ENCODE results near the gene PSMB8. TPM values are rescaled to one million over a fixed set of nuclear protein-coding genes. Genes with fewer than 3 reads are reported as not detected.

Gene PSMB8
- polyA plus RNA-seq, 1 donor (not counting 4 experiments of a cell fraction or from before 2014, with no cell fraction given), result 63.4 TPM

DNA sequence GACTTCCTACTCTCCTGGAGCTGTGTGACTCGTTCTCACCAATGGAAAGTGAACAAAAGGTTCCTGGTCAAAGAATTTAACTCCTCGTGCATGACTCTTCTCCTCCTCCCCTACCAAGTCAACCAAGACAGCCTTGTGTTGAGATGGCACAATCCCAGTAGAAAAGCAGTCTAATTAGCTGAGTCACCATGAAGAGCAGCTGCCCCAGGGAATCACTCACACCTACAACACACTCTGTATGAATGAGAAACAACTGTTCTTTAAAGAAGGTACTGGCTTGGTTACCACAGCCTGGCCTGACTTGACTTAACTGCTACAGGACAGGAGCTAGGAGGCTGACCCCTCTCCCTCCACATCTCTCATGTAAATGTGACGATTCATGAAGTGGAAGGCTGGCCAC, 24.1 kb downstream of the PSMB8 start:
- dilution Hi-C loops (cut with MboI; ENCODE audit: extremely low pct_ligation_motif_present, low sequenced_read_pairs), result no loop called here
- Histone ChIP-seq H3K9me1 (ENCODE audit: control insufficient read depth, extremely low read depth, insufficient read depth, low read length) (no peaks in the 10 kb centered on the region), H3K27ac (ENCODE audit: control insufficient read depth, insufficient read depth, low read length) (peak overlapping the region; percentile 57), H3K4me2 (ENCODE audit: control insufficient read depth, extremely low read depth, insufficient read depth, low read depth, low read length) (peak overlapping the region; percentile 49), H4K20me1 (ENCODE audit: control insufficient read depth, extremely low read depth, insufficient read depth, low read length) (no peaks in the 10 kb centered on the region), H2AFZ (ENCODE audit: control insufficient read depth, low read length) (no peak overlapping the region), H3K27me3 (ENCODE audit: control insufficient read depth, extremely low read depth, insufficient read depth, low read length) (no peaks in the 10 kb centered on the region), H3K4me1 (ENCODE audit: control insufficient read depth, extremely low read depth, insufficient read depth, low read length) (peaks cover 33% of the 10 kb centered on the region), H3K9me3 (ENCODE audit: control insufficient read depth, low read depth, low read length) (no peaks in the 10 kb centered on the region), H3K9ac (ENCODE audit: control insufficient read depth, extremely low read depth, insufficient read depth, low read length) (no peak overlapping the region), H3K79me2 (ENCODE audit: control insufficient read depth, insufficient read depth, low read length) (no peaks in the 10 kb centered on the region), H3K36me3 (ENCODE audit: control insufficient read depth in 2 of 2, extremely low read depth in 1 of 2, insufficient read depth in 2 of 2, low read length in 2 of 2) (no peaks in the 10 kb centered on the region), H3K4me3 (ENCODE audit: control insufficient read depth in 2 of 3, extremely low read depth in 1 of 3, insufficient read depth in 2 of 3, low read depth in 1 of 3, low read length in 3 of 3) (no peak overlapping the region)
- TF ChIP-seq EZH2 (IDR thresholded peaks at IDR 0.05; ENCODE audit: low read length), result no peak
- TF ChIP-seq, protein P1, sequence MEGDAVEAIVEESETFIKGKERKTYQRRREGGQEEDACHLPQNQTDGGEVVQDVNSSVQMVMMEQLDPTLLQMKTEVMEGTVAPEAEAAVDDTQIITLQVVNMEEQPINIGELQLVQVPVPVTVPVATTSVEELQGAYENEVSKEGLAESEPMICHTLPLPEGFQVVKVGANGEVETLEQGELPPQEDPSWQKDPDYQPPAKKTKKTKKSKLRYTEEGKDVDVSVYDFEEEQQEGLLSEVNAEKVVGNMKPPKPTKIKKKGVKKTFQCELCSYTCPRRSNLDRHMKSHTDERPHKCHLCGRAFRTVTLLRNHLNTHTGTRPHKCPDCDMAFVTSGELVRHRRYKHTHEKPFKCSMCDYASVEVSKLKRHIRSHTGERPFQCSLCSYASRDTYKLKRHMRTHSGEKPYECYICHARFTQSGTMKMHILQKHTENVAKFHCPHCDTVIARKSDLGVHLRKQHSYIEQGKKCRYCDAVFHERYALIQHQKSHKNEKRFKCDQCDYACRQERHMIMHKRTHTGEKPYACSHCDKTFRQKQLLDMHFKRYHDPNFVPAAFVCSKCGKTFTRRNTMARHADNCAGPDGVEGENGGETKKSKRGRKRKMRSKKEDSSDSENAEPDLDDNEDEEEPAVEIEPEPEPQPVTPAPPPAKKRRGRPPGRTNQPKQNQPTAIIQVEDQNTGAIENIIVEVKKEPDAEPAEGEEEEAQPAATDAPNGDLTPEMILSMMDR (optimal IDR thresholded peaks at IDR 0.05 in 1 of 3, IDR thresholded peaks at IDR 0.05 in 1 of 3, conservative IDR thresholded peaks at IDR 0.05 in 1 of 3; ENCODE audit: extremely low read depth in 1 of 3, insufficient read depth in 2 of 3, low read length in 3 of 3), result no peak
- DNase-seq (ENCODE audit: low read depth, low spot score) (no peak), FAIRE-seq (peak; percentile 99)

DNA sequence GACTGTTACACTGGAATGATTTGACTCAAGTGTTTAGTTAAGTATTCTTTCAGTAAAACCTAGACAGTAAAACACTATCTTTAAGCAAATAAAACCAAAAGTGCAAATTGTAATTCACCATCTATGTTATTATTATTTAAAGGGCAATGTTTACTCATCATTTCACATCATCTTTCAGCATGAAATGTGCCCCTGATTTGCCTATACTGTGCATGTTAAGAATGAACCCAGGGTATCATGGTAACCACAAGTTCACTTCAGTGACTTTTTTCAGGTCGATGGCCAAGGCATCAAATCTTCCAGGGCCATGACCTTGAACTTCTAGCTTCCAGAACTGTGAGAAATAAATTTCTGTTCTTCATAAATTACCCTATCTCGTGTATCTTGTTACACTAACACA, 25.0 kb downstream of the PSMB8 start:
- Histone ChIP-seq H3K4me3 (ENCODE audit: control insufficient read depth in 2 of 3, extremely low read depth in 1 of 3, insufficient read depth in 2 of 3, low read depth in 1 of 3, low read length in 3 of 3) (no peak overlapping the region), H3K9me1 (ENCODE audit: control insufficient read depth, extremely low read depth, insufficient read depth, low read length) (no peaks in the 10 kb centered on the region), H3K9ac (ENCODE audit: control insufficient read depth, extremely low read depth, insufficient read depth, low read length) (no peak overlapping the region), H3K4me1 (ENCODE audit: control insufficient read depth, extremely low read depth, insufficient read depth, low read length) (peaks cover 41% of the 10 kb centered on the region), H3K27me3 (ENCODE audit: control insufficient read depth, extremely low read depth, insufficient read depth, low read length) (no peaks in the 10 kb centered on the region), H3K36me3 (ENCODE audit: control insufficient read depth in 2 of 2, extremely low read depth in 1 of 2, insufficient read depth in 2 of 2, low read length in 2 of 2) (no peaks in the 10 kb centered on the region), H3K27ac (ENCODE audit: control insufficient read depth, insufficient read depth, low read length) (no peak overlapping the region), H3K4me2 (ENCODE audit: control insufficient read depth, extremely low read depth, insufficient read depth, low read depth, low read length) (no peak overlapping the region), H3K79me2 (ENCODE audit: control insufficient read depth, insufficient read depth, low read length) (no peaks in the 10 kb centered on the region), H4K20me1 (ENCODE audit: control insufficient read depth, extremely low read depth, insufficient read depth, low read length) (no peaks in the 10 kb centered on the region), H2AFZ (ENCODE audit: control insufficient read depth, low read length) (no peak overlapping the region), H3K9me3 (ENCODE audit: control insufficient read depth, low read depth, low read length) (no peaks in the 10 kb centered on the region)
- dilution Hi-C loops (cut with MboI; ENCODE audit: extremely low pct_ligation_motif_present, low sequenced_read_pairs), result no loop called here
- DNase-seq (ENCODE audit: low read depth, low spot score), result no peak
- TF ChIP-seq, protein P1 (optimal IDR thresholded peaks at IDR 0.05 in 1 of 3, IDR thresholded peaks at IDR 0.05 in 1 of 3, conservative IDR thresholded peaks at IDR 0.05 in 1 of 3; ENCODE audit: extremely low read depth in 1 of 3, insufficient read depth in 2 of 3, low read length in 3 of 3), result no peak
- no peak for TF ChIP-seq EZH2 (IDR thresholded peaks at IDR 0.05; ENCODE audit: low read length)
- FAIRE-seq, result no peak

Data from keratinocyte (primary cell).